ENCODE results near the gene ZNF256. TPM values are rescaled to one million over a fixed set of nuclear protein-coding genes. Genes with fewer than 3 reads are reported as not detected.

ZNF256 gene
- total and polyA plus RNA-seq, 9 of the 15 experiments (the other 6 are each of a cell fraction or from before 2014, with no cell fraction given) = 0.07 to 0.36 (median 0.21) TPM; not detected in 1

DNA sequence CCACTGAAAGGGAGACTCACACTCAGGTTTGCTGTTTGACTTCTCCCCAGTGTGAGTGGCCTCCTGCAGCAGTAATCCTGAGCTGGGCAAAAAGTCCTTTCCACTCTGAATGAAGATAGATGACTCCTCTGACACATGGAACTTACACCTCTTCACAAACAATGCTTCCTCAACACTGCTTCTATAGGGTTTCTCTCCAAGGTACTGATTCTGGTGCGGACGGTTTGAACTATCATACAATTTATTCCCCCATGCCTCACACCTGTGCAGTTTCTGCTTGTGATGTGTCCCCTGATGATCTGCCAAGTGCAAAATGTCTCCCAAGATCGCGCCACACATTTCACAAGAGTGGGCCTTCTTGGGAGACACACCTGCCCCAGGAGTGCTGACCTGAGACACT lies 19.9 kb downstream of the ZNF256 start:
- Histone ChIP-seq H3K4me3 (no peak overlapping the region), H3K9me1 (ENCODE audit: control insufficient read depth, insufficient read depth, low read length) (no peaks in the 10 kb centered on the region), H2AFZ (ENCODE audit: low read depth, low read length) (no peak overlapping the region), H3K9ac (ENCODE audit: insufficient read depth in 1 of 2, low read depth in 2 of 2, low read length in 2 of 2) (no peak overlapping the region), H3K4me2 (ENCODE audit: insufficient read depth, low read length) (no peak overlapping the region), H3K4me1 (replicated peaks in 1 of 2; ENCODE audit: control insufficient read depth in 2 of 2, insufficient read depth in 2 of 2, low read length in 2 of 2) (no peaks in the 10 kb centered on the region), H3K27me3 (ENCODE audit: control insufficient read depth in 2 of 2, insufficient read depth in 2 of 2, low read length in 2 of 2) (no peaks in the 10 kb centered on the region), H3K36me3 (ENCODE audit: control insufficient read depth, insufficient read depth, low read length) (no peaks in the 10 kb centered on the region), H3K27ac (ENCODE audit: extremely low read depth, low read depth, low read length) (no peak overlapping the region), H3K79me2 (ENCODE audit: control insufficient read depth, insufficient read depth, low read length) (no peaks in the 10 kb centered on the region), H3K9me3 (replicated peaks; ENCODE audit: control insufficient read depth, insufficient read depth, low read depth, low read length) (peaks cover 1% of the 10 kb centered on the region; the same call in 1 of the 2 replicates), H4K20me1 (replicated peaks; ENCODE audit: control insufficient read depth, insufficient read depth, low read length) (no peaks in the 10 kb centered on the region)
- WGBS (ENCODE audit: insufficient coverage, low coverage, missing lambda C conversion rate) = 5% methylated on average over 4 of the region's 4 CpGs
- POLR2A ChIA-PET = no interaction called here
- FAIRE-seq (no peak), ATAC-seq (no peak), DNase-seq (ENCODE audit: extremely low read depth in 1 of 4, low spot score in 3 of 4) (no peak)
- in situ Hi-C loops (cut with MboI) (no loop called here), intact Hi-C loops (cut with micrococcal nuclease) (no loop called here)
- CTCF ChIA-PET (ENCODE audit: low intra/inter-chr PET ratio) = no interaction called here
- BruUV-seq (replicated peaks) = no TSS peak
- TF ChIP-seq EHMT2 (IDR thresholded peaks at IDR 0.05) = 0 out of 2 replicates have a peak, but pooled peaks have one; percentile 30
- TF ChIP-seq, protein P1, sequence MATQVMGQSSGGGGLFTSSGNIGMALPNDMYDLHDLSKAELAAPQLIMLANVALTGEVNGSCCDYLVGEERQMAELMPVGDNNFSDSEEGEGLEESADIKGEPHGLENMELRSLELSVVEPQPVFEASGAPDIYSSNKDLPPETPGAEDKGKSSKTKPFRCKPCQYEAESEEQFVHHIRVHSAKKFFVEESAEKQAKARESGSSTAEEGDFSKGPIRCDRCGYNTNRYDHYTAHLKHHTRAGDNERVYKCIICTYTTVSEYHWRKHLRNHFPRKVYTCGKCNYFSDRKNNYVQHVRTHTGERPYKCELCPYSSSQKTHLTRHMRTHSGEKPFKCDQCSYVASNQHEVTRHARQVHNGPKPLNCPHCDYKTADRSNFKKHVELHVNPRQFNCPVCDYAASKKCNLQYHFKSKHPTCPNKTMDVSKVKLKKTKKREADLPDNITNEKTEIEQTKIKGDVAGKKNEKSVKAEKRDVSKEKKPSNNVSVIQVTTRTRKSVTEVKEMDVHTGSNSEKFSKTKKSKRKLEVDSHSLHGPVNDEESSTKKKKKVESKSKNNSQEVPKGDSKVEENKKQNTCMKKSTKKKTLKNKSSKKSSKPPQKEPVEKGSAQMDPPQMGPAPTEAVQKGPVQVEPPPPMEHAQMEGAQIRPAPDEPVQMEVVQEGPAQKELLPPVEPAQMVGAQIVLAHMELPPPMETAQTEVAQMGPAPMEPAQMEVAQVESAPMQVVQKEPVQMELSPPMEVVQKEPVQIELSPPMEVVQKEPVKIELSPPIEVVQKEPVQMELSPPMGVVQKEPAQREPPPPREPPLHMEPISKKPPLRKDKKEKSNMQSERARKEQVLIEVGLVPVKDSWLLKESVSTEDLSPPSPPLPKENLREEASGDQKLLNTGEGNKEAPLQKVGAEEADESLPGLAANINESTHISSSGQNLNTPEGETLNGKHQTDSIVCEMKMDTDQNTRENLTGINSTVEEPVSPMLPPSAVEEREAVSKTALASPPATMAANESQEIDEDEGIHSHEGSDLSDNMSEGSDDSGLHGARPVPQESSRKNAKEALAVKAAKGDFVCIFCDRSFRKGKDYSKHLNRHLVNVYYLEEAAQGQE (IDR thresholded peaks at IDR 0.05; ENCODE audit: borderline replicate concordance) = peak; percentile 35; the same call in 1 of the 2 replicates
- TF ChIP-seq, protein P1 (CRISPR knock-in tag; IDR thresholded peaks at IDR 0.05; ENCODE audit: low read depth) = no peak
- TF ChIP-seq NCOA4 (IDR thresholded peaks at IDR 0.05; ENCODE audit: partially characterized antibody) = no peak

All from K562 (cell line).